Keratinocyte (primary cell): ENCODE measurements around the gene KLHL25.

ENCODE experiments used
- EZH2 ChIP-seq: IDR thresholded peaks from one replicate; pipeline ENCODE4 v1.6.1; 2012; ENCODE audit warnings: inconsistent platforms, mild to moderate bottlenecking, low read length, moderate library complexity
- TF ChIP-seq, protein P1 (sequence below), 3 experiments: IDR thresholded peaks in 1 of 3; conservative IDR thresholded peaks in 1 of 3; optimal IDR thresholded peaks in 1 of 3; 2 replicates in 2 of 3; 3 replicates in 1 of 3; pipeline versions ENCODE3 to v1.5.1; 2011; ENCODE audit warnings: low read length in 3 of 3, mild to moderate bottlenecking in 3 of 3, moderate library complexity in 2 of 3, control low read depth in 1 of 3, inconsistent platforms in 1 of 3; ENCODE audit not compliant: insufficient read depth in 2 of 3; ENCODE audit errors: extremely low read depth in 1 of 3

DNA sequence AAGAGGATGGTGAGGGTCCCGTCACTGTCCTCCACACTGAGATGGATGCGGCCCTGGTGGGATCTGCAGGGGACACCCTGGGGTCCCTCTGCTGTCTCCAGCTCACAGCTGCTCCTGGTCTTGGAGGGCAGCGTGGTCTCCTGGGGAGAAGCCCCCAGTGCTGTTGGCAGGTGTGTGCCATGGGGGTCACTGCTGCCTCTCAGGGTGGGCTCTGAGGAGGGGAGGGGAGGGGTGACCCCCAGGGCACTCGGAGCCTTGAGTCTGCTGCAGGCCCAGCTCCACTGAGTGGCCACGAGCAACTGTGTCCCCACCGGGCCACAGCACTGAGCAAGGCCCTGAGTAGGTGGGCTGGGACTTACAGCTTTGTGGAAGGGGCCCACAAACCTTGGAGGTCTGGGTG, 34.7 kb downstream of the KLHL25 start:
- TF ChIP-seq, protein P1, sequence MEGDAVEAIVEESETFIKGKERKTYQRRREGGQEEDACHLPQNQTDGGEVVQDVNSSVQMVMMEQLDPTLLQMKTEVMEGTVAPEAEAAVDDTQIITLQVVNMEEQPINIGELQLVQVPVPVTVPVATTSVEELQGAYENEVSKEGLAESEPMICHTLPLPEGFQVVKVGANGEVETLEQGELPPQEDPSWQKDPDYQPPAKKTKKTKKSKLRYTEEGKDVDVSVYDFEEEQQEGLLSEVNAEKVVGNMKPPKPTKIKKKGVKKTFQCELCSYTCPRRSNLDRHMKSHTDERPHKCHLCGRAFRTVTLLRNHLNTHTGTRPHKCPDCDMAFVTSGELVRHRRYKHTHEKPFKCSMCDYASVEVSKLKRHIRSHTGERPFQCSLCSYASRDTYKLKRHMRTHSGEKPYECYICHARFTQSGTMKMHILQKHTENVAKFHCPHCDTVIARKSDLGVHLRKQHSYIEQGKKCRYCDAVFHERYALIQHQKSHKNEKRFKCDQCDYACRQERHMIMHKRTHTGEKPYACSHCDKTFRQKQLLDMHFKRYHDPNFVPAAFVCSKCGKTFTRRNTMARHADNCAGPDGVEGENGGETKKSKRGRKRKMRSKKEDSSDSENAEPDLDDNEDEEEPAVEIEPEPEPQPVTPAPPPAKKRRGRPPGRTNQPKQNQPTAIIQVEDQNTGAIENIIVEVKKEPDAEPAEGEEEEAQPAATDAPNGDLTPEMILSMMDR (optimal IDR thresholded peaks at IDR 0.05 in 1 of 3, IDR thresholded peaks at IDR 0.05 in 1 of 3, conservative IDR thresholded peaks at IDR 0.05 in 1 of 3; ENCODE audit: extremely low read depth in 1 of 3, insufficient read depth in 2 of 3, low read length in 3 of 3) = no peak
- TF ChIP-seq EZH2 = no peak
